NCI-H1417 treated with DMSO at 0.1 percent for 48 hours (cell line): ENCODE results near the gene IDH2.

Experiments used
- DNase-seq: peaks from one replicate; lab custom pipeline; 2025; lab: John Stamatoyannopoulos, UW

The IDH2 gene

GRCh38 chr15:90043530-90044010, 58.7 kb downstream of the IDH2 start:
- no peak for DNase-seq

- no peak for DNase-seq
Measured at GRCh38 chr15:90042766-90043529, 59.3 kb downstream of the IDH2 start.

- DNase-seq: no peak
Measured at GRCh38 chr15:90042356-90042755, 59.9 kb downstream of the IDH2 start.

- DNase-seq: no peak
Measured at GRCh38 chr15:90040618-90041017, 61.6 kb downstream of the IDH2 start.

- no peak for DNase-seq
Measured at GRCh38 chr15:90039996-90040395, 62.3 kb downstream of the IDH2 start.

- no peak for DNase-seq
Measured at GRCh38 chr15:90038632-90039095, 63.6 kb downstream of the IDH2 start.

GRCh38 chr15:90037961-90038631, 64.2 kb downstream of the IDH2 start:
- DNase-seq: no peak

- DNase-seq: no peak
Measured at GRCh38 chr15:90037511-90037860, 64.8 kb downstream of the IDH2 start.

GRCh38 chr15:90036806-90037510, 65.3 kb downstream of the IDH2 start:
- DNase-seq: no peak

- no peak for DNase-seq
Measured at GRCh38 chr15:90036343-90036742, 65.9 kb downstream of the IDH2 start.

- DNase-seq: no peak
Measured at GRCh38 chr15:90035840-90036230, 66.4 kb downstream of the IDH2 start.

GRCh38 chr15:90035095-90035839, 67.0 kb downstream of the IDH2 start:
- no peak for DNase-seq

GRCh38 chr15:90033448-90033847, 68.8 kb downstream of the IDH2 start:
- no peak for DNase-seq
